Measurements from ENCODE around the gene RAB3IP.

Gene RAB3IP

GRCh38 chr12:69738351-69739286 lies at the start of gene RAB3IP:
TSS of gene RAB3IP (plus strand) at chr12:69738860. CDS start at chr12:69755409, 16,549 bp downstream.
- peak; percentile 99 for DNase-seq (ENCODE audit: low spot score)
- TF ChIP-seq CTCF (IDR thresholded peaks at IDR 0.05; ENCODE audit: extremely low read depth, insufficient read depth, missing control alignments) = peak; percentile 80
- in situ Hi-C loops (cut with MboI; ENCODE audit: low pct_unique_long_range_greater_than_20kb, low sequenced_read_pairs, unreplicated experiment) = no loop called here

GRCh38 chr12:69689638-69690037 lies 49.0 kb upstream of the RAB3IP start:
- DNase-seq (ENCODE audit: low spot score) = no peak
- in situ Hi-C loops (cut with MboI; ENCODE audit: low pct_unique_long_range_greater_than_20kb, low sequenced_read_pairs, unreplicated experiment) = no loop called here
- TF ChIP-seq CTCF (IDR thresholded peaks at IDR 0.05; ENCODE audit: extremely low read depth, insufficient read depth, missing control alignments) = no peak

GRCh38 chr12:69694123-69694522 lies 44.5 kb upstream of the RAB3IP start:
- TF ChIP-seq CTCF (IDR thresholded peaks at IDR 0.05; ENCODE audit: extremely low read depth, insufficient read depth, missing control alignments) = no peak
- no peak for DNase-seq (ENCODE audit: low spot score)
- in situ Hi-C loops (cut with MboI; ENCODE audit: low pct_unique_long_range_greater_than_20kb, low sequenced_read_pairs, unreplicated experiment) = no loop called here

- in situ Hi-C loops (cut with MboI; ENCODE audit: low pct_unique_long_range_greater_than_20kb, low sequenced_read_pairs, unreplicated experiment) = no loop called here
- no peak for TF ChIP-seq CTCF (IDR thresholded peaks at IDR 0.05; ENCODE audit: extremely low read depth, insufficient read depth, missing control alignments)
- DNase-seq (ENCODE audit: low spot score) = no peak
Measured at GRCh38 chr12:69698054-69698453, 40.6 kb upstream of the RAB3IP start.

GRCh38 chr12:69698769-69699540 lies 39.7 kb upstream of the RAB3IP start, which contains the start of gene BEST3:
TSS of gene BEST3 (minus strand) at chr12:69699303. CDS start at chr12:69697798, 1,505 bp downstream.
- in situ Hi-C loops (cut with MboI; ENCODE audit: low pct_unique_long_range_greater_than_20kb, low sequenced_read_pairs, unreplicated experiment) = no loop called here
- TF ChIP-seq CTCF (IDR thresholded peaks at IDR 0.05; ENCODE audit: extremely low read depth, insufficient read depth, missing control alignments) = no peak
- DNase-seq (ENCODE audit: low spot score) = no peak

- no peak for TF ChIP-seq CTCF (IDR thresholded peaks at IDR 0.05; ENCODE audit: extremely low read depth, insufficient read depth, missing control alignments)
- no peak for DNase-seq (ENCODE audit: low spot score)
- in situ Hi-C loops (cut with MboI; ENCODE audit: low pct_unique_long_range_greater_than_20kb, low sequenced_read_pairs, unreplicated experiment) = no loop called here
Measured at GRCh38 chr12:69701826-69702225, 36.8 kb upstream of the RAB3IP start.

Measured in GM13977 (cell line).